ENCODE results near the gene COBL.

- TF ChIP-seq CTCF (conservative IDR thresholded peaks at IDR 0.05; ENCODE audit: low read depth, low read length) (no peak), EZH2 (IDR thresholded peaks at IDR 0.05; ENCODE audit: low read length, unreplicated experiment) (no peak), EZH2phosphoT487 (IDR thresholded peaks at IDR 0.05; ENCODE audit: borderline replicate concordance, low read length) (no peak)
These were observed 43.2 kb downstream of the COBL start for GRCh38 chr7:51273360-51273759.

Data from PC-3 (cell line).